Left renal cortex interstitium (tissue), 4 donors: ENCODE measurements around the gene PARD6G. TPM values are rescaled to one million over a fixed set of nuclear protein-coding genes. Genes with fewer than 3 reads are reported as not detected.

Source experiments
- DNase-seq, 4 donors: peaks; one replicate each; pipeline ENCODE4 v3.0.0-alpha.2; 2013; ENCODE audit warnings: low read depth in 4 of 4, low spot score in 2 of 4, missing footprints in 1 of 4
- polyA plus RNA-seq, 4 donors: library from polyadenylated mRNA; unstranded; fragments of 120-200 nt; gene quantifications; one replicate each; pipeline ENCODE4 v1.2.1, GENCODE V29; 2013; ENCODE audit not compliant: insufficient read length in 4 of 4

Gene PARD6G
- polyA plus RNA-seq, 4 donors, result 30.1 to 35.4 (median 32.1) TPM

- peak in 1 of 4 donors; percentile 69 for DNase-seq
Observed at GRCh38 chr18:80157708-80158343, 89.5 kb downstream of the PARD6G start.

GRCh38 chr18:80154293-80154692, 93.0 kb downstream of the PARD6G start:
- DNase-seq, result no peak

- DNase-seq, result no peak
Observed at GRCh38 chr18:80149667-80150066, 97.6 kb downstream of the PARD6G start.

GRCh38 chr18:80148326-80149199, 98.8 kb downstream of the PARD6G start:
- DNase-seq, result no peak

GRCh38 chr18:80147418-80148325, 99.6 kb downstream of the PARD6G start:
- peak; percentile 65 to 88 (median 78) for DNase-seq

- no peak for DNase-seq
Observed at GRCh38 chr18:80147037-80147417, 100.3 kb downstream of the PARD6G start.

GRCh38 chr18:80145196-80145804, 102.0 kb downstream of the PARD6G start:
- DNase-seq, result no peak

GRCh38 chr18:80143881-80144280, 103.4 kb downstream of the PARD6G start:
- DNase-seq, result no peak

GRCh38 chr18:80140455-80140985, 106.8 kb downstream of the PARD6G start:
- no peak for DNase-seq

GRCh38 chr18:80137976-80138375, 109.3 kb downstream of the PARD6G start:
- DNase-seq, result no peak

GRCh38 chr18:80137137-80137536, 110.2 kb downstream of the PARD6G start:
- DNase-seq, result no peak

- no peak for DNase-seq
Observed at GRCh38 chr18:80136679-80137078, 110.6 kb downstream of the PARD6G start.

- DNase-seq, result no peak
Observed at GRCh38 chr18:80135136-80135535, 112.2 kb downstream of the PARD6G start.

GRCh38 chr18:80133124-80133523, 114.2 kb downstream of the PARD6G start:
- no peak for DNase-seq

- DNase-seq, result no peak
Observed at GRCh38 chr18:80132180-80132812, 115.0 kb downstream of the PARD6G start.

GRCh38 chr18:80130555-80130954, 116.8 kb downstream of the PARD6G start:
- DNase-seq, result no peak

GRCh38 chr18:80129672-80130367, 117.5 kb downstream of the PARD6G start:
- DNase-seq, result no peak

- DNase-seq, result no peak
Observed at GRCh38 chr18:80127635-80128034, 119.7 kb downstream of the PARD6G start.

- no peak for DNase-seq
Observed at GRCh38 chr18:80126797-80127196, 120.5 kb downstream of the PARD6G start.
